Fibroblast of villous mesenchyme (primary cell): ENCODE data around the gene RNF222. TPM values are rescaled to one million over a fixed set of nuclear protein-coding genes. Genes with fewer than 3 reads are reported as not detected.
A peak's percentile ranks its signal among the peaks of the same experiment; 100 is the strongest.

Experiments
- DNase-seq: peaks from one replicate; pipeline ENCODE4 v3.0.0-alpha.2; 2010; ENCODE audit warnings: low read depth
- H3K4me3 ChIP-seq: 2 replicates; pipeline ENCODE4 v1.5.1; 2011; ENCODE audit warnings: low read depth, mild to moderate bottlenecking, low read length
- CTCF ChIP-seq: IDR thresholded peaks from 2 replicates; pipeline ENCODE4 v1.5.1; 2012; ENCODE audit warnings: low read depth, mild to moderate bottlenecking, low read length; ENCODE audit not compliant: insufficient read depth
- total RNA-seq: library from RNA; depleted of rRNA; stranded (reverse); fragments of >200 nt; gene quantifications from 2 replicates; pipeline ENCODE4 v1.2.3, GENCODE V29; 2012

RNF222 gene
- total RNA-seq, 1 donor, result not detected

- no peak for DNase-seq
- no peak overlapping the region for H3K4me3 ChIP-seq
- TF ChIP-seq CTCF, result no peak
Measured at GRCh38 chr17:8438441-8438840, 40.8 kb upstream of the RNF222 start.

GRCh38 chr17:8436844-8437171 is 39.2 kb upstream of the RNF222 start:
- peak; percentile 42 for DNase-seq
- H3K4me3 ChIP-seq, result peak overlapping the region; percentile 75
- TF ChIP-seq CTCF, result no peak

GRCh38 chr17:8436169-8436843 is 38.7 kb upstream of the RNF222 start:
- peak overlapping the region; percentile 75 for H3K4me3 ChIP-seq
- peak; percentile 73 for DNase-seq
- no peak for TF ChIP-seq CTCF

GRCh38 chr17:8435245-8436168 is 37.9 kb upstream of the RNF222 start, which contains the start of gene NDEL1:
NDEL1 (plus strand) TSS chr17:8435884; CDS start chr17:8444272, 8,388 bp downstream.
- H3K4me3 ChIP-seq, result peak within 1 kb of the TSS; percentile 75
- DNase-seq, result peak; percentile 98
- TF ChIP-seq CTCF, result no peak

- DNase-seq, result no peak
- no peak for TF ChIP-seq CTCF
- H3K4me3 ChIP-seq, result no peak overlapping the region
Measured at GRCh38 chr17:8430966-8431365, 33.3 kb upstream of the RNF222 start.

GRCh38 chr17:8426802-8427201 is 29.2 kb upstream of the RNF222 start:
- no peak overlapping the region for H3K4me3 ChIP-seq
- no peak for DNase-seq
- no peak for TF ChIP-seq CTCF
